Activated CD8-positive, alpha-beta memory T cell treated with anti-CD3 and anti-CD28 coated beads for 48 hours (primary cell): Measurements from ENCODE around the gene ADCY7.
A peak's percentile ranks its signal among the peaks of the same experiment; 100 is the strongest.

Source experiments
- DNase-seq, 3 experiments: peaks; one replicate each; pipeline ENCODE4 v3.0.0-alpha.2; 2020; ENCODE audit warnings: low read depth in 2 of 3, low spot score in 2 of 3

Gene ADCY7

DNA sequence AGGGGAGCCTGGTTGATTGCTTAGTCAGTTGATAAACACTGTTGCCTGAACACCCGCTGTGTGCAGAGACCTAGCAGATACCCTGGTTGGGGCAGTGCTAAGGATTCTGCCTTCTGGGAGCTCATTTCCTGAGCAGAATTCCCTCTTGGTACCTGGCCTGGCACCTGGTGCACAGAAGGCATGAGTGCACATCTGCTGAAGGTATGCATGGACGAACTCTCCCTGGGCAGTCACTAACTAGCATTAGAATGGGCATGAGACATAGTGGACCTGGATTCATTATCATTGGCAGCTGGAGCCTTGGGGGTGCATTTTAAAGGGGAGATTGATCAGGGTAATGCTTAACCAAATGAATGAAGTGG is 13.1 kb downstream of the ADCY7 start:
- DNase-seq, result no peak

DNA sequence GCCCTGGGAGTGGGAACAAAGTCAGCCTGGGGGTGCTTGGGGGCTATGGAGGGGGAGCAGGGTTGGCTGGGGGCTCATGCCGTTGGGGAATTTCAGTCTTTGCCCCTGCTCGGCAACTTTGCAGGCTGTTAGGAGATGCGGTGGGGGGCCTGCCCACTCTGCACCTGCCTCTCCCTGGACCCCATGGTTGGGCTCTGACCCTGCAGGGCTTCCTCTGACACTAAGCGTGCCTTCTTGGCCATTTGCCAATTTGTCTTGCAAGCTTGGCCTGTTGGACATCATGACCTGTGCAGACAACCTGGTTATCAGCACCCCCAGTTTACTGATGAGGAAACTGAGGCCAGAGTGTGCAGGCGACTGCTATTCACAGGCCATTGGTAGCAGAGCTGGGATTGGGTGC is 14.6 kb downstream of the ADCY7 start:
- DNase-seq, result no peak

DNA sequence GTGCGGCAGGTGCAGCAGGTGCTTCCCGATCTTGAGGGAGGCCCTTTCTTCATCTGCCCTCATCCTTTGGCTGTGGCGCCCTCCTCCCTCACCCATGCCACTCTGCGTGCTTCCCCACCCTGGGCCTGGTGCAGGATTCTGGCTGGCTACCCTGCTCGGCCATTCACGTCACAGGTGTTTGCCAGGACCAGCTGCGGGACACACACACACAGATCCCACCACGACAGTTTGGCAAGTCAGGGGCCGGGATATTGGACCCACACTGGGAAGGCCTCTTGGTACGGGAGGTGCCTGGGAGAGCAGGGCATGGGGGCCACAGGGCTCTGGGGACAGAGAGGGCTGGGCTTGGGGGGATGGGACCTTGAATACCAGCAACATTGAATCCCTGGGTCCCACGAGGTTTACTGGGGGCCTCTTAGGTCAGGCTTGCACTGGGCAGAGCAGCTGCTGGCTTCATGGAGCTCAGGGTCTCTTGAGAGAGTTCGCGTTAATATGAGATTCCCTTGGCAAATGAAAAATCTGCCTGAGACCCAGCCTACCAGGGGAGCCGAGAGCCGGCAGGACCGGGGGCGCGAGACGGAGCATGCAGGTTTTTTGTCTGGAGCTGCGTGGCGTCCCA is 15.1 kb downstream of the ADCY7 start:
- DNase-seq, result no peak

DNA sequence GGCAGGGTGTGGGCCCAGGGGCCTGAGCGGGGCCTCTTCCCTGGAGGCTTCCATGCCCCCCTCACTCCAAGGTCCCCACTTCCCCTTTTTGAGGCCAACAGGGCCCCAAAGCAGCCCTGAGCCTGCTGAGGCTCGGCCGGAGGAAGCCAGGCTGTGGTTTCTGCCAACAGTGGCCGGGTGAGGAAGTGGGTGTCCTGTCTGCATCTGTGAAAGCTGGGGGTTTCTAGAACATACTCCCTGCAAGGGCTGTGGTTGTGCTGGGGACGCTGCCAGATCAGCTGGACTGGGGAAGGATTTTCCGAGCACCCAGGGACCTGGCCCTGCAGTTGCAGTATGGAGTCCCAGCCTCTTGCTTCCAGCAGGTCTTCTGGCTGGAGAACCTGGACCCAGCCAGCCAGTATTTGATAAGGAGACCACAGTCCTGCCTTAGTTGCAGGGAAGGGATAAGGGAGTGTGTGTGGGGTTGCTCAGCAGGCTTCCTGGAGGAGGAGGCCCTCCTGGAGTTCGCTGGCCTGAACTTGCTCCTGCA is 15.7 kb downstream of the ADCY7 start:
- DNase-seq, result peak in 1 of 3 experiments; percentile 35

DNA sequence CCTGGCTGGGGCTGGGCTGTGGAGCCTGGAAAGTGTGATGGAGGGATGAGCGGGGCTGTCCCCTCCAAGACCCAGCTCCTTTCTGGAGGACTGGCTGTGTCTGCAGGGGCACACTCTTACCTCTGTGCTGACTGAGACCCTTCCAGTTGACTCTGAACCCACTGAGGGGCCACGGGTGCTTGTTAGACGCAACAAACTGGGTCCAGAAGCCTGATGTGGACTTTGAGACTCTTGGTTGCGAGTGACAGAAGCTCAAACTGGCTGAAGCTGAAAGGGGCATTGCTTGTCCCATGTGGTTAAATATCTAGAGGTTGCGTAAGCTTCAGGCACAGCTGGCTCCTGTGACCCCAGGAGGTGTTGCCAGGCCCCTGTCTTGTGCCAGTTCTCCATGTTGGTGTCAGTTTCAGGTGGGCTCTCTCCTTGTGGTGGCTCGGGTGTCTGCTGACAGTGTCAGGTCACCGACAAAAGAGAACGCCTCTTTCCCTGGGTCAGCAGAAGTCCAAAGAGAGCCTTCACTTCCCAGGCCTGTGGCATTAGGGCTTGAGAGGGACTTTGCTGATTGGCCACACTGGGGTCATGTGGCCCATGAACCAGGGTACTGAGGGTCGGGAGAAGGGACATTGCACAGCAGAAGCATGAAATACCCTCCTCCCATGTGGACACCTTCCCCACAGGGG is 16.7 kb downstream of the ADCY7 start:
- DNase-seq, result no peak

DNA sequence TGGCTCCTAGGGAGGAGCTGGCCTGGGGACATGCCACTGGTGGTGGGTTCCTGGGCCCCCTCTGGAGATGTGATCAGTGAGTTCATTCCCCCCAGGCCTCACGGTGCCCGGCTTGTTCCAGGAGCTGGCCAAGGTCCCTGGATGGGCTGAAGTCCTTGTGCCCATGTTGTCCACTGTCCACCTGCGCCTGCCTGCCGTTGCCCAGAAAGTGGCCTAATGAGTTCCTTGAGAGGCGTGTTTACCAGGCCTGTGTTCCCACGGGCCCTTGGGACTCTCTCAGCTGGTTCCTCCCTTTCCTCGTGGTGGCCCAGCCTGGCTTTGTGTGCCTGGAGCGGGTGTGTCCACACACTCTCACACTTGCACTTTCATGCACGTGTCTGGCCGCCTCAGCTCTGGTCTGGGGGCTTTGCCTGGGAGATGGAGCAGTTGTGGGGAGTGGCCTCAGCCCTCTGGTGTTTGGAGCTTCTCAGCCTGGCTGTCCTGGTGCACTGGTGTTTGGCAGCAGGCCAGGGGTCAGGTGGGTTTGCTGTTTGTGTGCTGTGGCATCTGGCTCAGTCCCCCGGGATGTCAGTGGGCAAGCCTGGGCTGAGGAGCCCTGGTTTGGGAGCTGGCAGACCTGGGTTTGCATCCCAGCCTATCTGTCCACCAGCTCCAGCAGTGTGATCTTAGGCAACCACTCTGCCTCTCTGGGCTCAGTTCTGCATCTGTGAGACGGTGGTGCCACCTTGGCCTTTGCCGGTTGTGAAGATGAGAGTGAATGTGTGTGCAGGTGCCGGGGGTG is 18.0 kb downstream of the ADCY7 start:
- DNase-seq, result no peak

DNA sequence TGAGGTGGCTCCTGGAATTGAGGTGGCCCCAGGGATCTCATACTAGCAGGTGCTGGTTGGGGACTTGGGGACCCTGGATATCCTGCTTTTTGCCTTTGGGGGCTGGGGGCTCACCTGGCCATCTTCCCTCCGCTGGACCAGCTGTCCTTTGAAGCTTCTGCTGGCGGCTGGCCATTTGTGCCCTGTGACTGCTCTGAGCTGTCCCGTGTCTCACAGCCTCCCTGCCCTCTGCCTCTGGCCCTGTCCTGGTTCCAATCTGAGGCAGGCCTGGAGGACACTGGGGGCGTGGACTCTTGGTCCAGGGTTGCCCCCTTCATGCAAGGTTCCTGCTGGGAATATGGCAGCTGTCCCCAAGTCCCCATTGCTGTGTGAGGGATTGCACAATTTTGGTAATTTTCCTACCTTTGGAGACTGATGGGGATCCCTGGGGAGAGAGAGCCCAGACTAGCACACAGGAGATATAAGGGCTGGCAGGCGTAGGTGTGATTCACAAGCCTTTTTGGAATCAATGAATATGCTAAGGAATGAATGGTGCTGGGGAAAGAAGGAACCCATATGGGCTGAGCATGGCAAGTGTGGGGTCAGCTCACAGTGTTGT is 19.2 kb downstream of the ADCY7 start:
- no peak for DNase-seq

DNA sequence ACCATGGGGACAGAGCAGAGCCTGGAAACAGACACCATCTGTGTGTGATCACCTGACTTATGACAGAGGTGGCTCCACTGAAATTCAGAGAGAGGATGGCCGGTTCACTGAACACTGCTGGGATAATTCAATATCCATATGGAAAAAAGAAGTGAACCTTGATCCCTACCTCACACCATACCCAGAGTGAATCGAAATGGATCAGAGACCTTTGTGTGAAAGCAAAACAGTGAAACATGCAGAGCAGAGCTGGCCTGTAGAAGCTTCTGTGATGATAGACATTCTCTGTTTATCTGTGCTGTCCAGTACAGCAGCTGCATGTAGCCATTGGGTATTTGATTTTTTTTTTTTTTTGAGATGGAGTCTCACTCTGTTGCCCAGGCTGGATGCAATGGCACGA is 20.3 kb downstream of the ADCY7 start:
- DNase-seq, result no peak

DNA sequence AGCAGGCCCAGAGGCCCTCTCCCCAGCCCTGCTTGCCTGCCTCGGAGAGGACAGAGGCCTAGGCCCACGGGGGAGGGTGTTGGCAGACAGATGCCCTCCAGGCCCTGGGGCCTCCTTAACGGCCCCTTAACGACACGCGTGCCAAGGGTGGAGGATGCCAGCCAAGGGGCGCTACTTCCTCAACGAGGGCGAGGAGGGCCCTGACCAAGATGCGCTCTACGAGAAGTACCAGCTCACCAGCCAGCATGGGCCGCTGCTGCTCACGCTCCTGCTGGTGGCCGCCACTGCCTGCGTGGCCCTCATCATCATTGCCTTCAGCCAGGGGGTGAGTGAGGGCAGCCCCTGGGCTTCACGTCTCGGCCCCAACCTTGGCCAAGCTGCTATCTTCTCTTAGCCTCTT is 21.7 kb downstream of the ADCY7 start:
- DNase-seq, result no peak

DNA sequence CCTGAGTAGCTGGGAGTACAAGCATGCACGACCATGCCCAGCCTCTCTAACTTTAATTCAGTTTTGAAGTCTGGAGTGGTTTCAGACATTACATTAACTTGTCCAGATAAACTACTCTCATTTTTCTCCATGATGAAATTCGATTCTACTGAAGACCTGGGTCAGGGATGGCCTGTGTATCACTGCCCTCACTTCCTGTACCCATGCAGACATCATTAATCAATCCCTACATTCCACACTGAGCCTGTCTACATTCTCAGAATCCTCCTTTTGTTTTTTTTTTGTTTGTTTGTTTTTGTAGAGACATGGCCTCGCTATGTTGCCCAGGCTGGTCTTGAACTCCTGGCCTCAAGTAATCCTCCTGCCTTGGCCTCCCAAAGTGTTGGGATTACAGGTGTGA is 22.6 kb downstream of the ADCY7 start:
- DNase-seq, result no peak

DNA sequence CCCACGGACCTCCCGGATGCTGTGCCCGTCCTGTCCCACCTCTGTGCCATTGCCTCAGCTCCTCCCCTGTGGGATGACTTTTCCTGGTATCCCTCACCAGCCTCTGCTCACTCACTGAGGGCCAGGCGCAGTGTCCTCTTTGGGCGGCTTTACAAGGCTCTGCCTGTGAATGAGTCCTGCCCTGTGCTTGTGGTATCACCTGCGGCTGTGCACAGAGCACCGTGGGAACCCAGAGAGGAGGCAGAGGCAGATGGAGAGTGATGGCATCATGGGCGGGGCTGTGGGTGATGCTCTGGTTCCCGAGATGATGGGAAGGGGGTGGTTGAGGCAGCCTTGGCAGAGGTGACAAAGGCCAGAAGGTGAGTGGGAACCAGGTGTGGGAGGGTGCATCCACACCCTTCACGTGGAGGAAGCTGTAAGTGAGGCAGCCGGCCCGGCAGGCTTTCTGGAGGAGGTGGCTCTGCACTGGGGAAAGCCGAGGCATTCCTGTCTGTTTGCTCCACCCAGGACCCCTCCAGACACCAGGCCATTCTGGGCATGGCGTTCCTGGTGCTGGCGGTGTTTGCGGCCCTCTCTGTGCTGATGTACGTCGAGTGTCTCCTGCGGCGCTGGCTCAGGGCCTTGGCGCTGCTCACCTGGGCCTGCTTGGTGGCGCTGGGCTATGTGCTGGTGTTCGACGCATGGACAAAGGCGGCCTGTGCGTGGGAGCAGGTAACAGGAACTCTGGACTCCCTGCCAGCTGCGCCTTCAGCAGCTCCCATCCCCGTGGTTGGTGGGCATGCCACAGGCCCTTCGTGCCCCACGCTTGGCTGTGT is 23.8 kb downstream of the ADCY7 start:
- no peak for DNase-seq

DNA sequence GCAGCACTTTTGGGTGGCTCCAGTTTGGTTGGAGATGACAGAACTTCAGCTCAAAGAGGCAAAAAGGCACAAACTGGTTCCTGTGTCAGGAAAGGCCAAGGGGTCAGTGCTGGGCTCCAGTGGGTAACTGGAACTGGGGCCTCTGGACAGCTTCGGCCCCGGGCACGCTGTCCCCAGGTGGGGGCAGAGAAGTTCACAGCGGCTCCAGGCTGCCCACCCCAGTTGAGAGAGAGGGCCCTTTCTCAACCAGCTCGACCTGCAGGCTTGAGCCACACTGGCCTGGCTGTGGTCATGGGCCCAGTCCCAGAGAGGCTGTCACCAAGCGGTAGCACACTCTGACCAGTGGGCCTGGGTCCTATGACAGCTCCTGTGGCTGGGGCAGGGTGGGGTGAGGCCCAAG is 24.5 kb downstream of the ADCY7 start:
- DNase-seq, result no peak

DNA sequence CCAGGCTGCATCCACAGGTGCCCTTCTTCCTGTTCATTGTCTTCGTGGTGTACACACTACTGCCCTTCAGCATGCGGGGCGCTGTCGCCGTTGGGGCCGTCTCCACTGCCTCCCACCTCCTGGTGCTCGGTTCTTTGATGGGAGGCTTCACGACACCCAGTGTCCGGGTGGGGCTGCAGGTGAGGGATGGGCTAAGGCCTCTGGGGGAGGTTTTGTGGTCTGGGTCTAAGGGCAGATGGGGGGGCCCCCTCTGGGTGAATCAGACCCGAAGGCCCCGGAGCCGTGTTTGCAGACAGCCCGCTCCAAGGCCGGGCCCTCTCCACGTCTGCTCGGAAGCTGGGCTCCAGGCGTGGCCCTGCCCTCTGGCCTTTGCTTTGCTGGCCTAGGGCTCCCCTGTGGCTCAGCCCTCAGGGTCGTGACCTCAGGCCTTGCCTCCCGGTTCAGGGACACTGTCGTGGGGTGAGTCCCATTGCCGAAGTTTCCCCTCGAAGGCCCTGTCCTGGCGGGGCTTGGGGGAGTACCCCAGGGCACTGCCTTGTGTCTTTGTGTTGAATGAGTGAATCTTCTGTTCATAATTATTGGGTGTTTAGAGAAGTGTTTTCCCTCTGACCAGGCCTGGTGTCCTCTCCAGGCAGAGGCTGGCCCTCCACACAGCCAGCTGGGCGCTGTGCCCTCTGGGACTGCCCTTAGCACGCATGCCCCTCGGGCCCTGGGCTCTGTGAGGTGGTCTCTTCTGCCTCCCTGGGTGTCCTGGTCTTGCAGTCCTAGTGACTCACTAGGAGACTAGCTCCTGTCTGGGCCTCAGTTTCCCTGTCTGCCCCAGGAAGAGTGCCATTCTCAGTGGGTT is 25.6 kb downstream of the ADCY7 start:
- DNase-seq, result no peak

DNA sequence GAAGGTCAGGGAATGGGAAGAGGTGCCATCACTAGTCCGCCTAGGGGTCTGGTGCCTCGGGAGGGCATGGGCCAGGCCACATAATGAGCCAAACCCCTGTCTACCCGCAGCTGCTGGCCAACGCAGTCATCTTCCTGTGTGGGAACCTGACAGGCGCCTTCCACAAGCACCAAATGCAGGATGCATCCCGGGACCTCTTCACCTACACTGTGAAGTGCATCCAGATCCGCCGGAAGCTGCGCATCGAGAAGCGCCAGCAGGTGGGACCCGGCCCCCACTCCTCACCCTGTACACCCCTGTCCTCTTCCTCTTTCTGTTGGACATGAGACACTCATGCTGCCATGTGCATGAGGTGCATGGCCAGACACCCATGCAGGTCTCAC is 26.2 kb downstream of the ADCY7 start:
- no peak for DNase-seq

DNA sequence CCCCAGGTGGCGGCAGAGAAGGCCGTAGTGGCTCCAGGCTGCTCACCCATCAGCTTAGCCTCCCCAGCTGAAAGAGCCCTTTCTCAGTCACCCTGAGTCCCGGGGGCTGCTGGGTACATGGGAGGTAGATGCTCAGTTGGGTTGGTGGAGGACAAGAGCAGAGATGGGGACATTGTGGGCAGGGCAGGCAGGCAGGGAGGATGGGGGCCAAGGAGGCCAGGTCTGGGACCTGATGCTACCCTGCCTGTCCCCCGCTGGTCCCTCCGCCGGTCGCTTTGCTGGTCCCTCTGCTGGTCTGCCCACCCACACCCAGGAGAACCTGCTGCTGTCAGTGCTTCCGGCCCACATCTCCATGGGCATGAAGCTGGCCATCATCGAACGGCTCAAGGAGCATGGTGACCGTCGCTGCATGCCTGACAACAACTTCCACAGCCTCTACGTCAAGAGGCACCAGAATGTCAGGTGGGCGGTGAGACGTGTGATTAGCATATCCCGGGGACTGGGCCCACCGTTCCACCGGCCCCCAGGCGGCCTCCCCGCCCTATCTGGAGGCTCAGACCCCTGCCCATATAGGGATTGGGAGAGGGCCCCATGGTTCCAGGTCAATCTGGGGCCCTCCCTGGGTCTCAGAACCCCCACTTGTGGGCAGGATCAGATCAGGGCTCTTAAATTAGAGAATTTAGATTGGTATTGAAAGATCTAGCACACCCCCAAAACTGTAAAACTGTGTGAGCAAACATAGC is 26.9 kb downstream of the ADCY7 start:
- no peak for DNase-seq

DNA sequence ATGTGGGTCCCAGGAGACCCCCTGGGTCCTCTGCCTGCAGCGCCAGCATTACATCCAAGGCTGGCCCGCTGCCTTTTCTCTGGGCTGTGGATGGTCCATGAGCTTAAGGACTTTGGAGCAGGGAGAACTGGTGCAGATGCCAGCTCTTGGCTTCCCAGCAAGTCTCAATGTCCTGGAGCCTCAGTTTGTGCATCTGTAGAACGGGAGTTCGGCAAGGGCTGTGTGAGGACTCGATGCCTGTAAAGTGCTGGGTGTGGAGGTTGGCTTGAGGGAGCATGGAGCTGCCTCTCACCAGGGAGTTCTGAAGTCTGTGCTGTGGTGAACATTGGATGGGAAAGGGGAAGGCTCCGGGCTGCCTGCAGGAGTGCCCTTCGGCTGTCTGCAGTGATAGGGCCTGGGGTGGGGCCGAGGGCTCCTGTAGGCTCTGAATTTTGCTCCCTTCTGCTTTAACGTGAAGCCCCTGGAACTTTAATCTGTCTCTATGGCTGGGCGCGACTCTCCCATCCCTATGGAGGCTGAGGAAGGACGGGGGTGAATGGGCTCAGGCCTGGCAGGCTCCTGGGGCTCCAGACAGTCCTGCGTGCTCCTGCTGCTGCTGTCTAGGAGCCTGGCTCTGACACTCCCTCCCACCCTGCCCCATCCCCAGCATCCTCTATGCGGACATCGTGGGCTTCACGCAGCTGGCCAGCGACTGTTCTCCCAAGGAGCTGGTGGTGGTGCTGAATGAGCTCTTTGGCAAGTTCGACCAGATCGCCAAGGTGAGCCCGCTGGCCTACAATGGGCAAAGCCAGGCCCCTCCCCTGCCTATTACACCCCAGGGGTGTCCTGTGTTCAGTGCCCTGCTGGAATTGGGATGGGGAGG is 27.9 kb downstream of the ADCY7 start:
- no peak for DNase-seq

DNA sequence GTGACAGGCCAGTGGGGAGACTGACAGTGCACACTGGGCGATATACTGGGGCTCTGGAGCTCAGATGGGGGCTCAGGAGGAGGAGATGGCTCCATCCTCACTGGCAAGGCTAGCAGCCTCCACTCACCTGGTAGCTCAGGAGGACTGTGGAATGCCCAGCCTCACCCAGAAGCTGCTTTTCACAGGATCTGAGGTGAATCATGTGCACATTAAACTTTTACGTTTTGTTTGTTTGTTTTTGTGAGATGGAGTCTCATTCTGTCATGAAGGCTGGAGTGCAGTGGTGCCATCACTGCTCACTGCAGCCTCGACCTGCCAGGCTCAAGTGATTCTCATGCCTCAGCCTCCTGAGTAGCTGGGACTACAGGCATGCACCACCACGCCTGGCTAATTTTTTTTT is 28.6 kb downstream of the ADCY7 start:
- DNase-seq, result no peak

DNA sequence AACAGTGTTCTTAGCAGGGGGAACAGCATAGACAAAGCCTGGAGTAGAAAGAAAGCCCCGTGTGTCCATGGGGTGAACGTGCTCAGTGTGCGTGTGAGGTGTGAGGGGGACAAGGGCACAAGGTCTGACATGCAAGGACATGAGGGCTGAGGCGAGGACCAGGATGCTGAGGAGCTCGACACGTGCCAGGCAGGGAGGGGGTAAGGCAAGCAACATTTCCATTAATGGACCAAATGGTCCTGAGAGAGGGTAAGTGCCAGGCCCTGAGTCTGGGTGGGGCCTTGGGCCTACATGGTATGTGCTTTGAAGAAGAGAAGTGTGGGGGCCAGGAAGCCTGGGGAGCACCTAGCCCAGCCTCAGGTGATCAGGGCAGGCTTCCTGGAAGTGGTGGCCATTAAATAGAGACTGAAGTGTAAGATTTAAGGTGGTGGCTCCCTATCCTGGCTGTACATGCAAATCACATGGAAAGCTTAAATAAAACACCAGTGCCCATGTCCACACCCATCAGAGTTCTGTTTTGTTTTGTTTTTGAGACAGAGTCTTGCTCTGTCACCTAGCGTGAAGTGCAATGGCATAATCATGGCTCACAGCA is 29.3 kb downstream of the ADCY7 start:
- DNase-seq, result no peak
